ENCODE measurements around the gene ADCY2. TPM values are rescaled to one million over a fixed set of nuclear protein-coding genes. Genes with fewer than 3 reads are reported as not detected.

ADCY2 gene
- total RNA-seq, 1 experiment from 2014 or later, result 17.3 TPM

- Histone ChIP-seq H3K36me3 (replicated peaks; ENCODE audit: control insufficient read depth, insufficient read depth, low read length) (peaks cover 4% of the 10 kb centered on the region), H3K27me3 (ENCODE audit: control insufficient read depth, insufficient read depth, low read length) (no peaks in the 10 kb centered on the region), H3K4me3 (ENCODE audit: insufficient read depth, low read depth, low read length) (no peak overlapping the region)
- DNase-seq, result peak; percentile 44
Measured at GRCh38 chr5:7795306-7795705, 399.4 kb downstream of the ADCY2 start.

- no peak overlapping the region for H3K4me3 ChIP-seq (ENCODE audit: insufficient read depth, low read depth, low read length)
- DNase-seq, result no peak
- peaks cover 20% of the 10 kb centered on the region for H3K36me3 ChIP-seq (replicated peaks; ENCODE audit: control insufficient read depth, insufficient read depth, low read length)
- H3K27me3 ChIP-seq (ENCODE audit: control insufficient read depth, insufficient read depth, low read length), result no peaks in the 10 kb centered on the region
Measured at GRCh38 chr5:7801891-7802614, 406.1 kb downstream of the ADCY2 start.

- Histone ChIP-seq H3K27me3 (ENCODE audit: control insufficient read depth, insufficient read depth, low read length) (no peaks in the 10 kb centered on the region), H3K36me3 (replicated peaks; ENCODE audit: control insufficient read depth, insufficient read depth, low read length) (peaks cover 25% of the 10 kb centered on the region), H3K4me3 (ENCODE audit: insufficient read depth, low read depth, low read length) (no peak overlapping the region)
- DNase-seq, result no peak
Measured at GRCh38 chr5:7802855-7803254, 406.9 kb downstream of the ADCY2 start.

DNA sequence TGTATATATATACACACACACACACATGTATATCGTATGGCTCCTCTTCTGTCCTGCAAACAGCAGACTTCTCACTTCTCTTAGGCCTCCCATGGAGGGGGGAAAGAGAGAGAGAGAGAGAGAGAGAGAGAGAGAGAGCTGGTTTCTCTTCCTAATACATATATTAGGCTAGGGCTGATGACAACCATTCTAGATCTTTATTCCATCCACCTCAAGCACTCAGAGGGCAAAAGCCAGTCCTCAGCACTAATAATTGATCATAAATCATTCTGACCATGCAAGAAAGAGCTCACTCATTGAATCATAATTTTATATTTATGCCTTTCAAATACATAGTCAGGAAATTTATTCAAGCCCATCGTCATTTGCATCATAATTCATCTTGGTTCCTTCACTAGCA is 408.0 kb downstream of the ADCY2 start:
- Histone ChIP-seq H3K4me3 (ENCODE audit: insufficient read depth, low read depth, low read length) (no peak overlapping the region), H3K27me3 (ENCODE audit: control insufficient read depth, insufficient read depth, low read length) (no peaks in the 10 kb centered on the region), H3K36me3 (replicated peaks; ENCODE audit: control insufficient read depth, insufficient read depth, low read length) (peaks cover 30% of the 10 kb centered on the region)
- no peak for DNase-seq

DNA sequence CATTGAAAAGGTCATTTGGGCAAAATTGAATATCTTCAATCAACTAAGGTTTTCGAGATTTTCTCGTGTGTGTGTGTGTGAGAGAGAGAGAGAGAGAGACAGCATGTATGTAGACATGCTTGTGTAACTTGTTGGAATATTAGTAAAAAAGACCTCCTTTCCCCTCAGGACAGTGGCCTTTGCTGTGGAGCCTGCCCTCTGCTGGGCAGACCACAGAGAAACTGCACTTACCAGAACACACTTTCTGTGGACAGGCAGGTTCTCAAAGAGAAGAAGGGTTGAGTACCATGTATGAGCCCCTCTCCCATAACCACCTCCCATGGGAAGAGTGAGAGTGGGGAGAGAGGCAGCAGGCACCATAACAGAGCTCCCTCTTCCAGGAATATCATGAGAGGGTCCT is 409.4 kb downstream of the ADCY2 start:
- H3K36me3 ChIP-seq (replicated peaks; ENCODE audit: control insufficient read depth, insufficient read depth, low read length), result peaks cover 31% of the 10 kb centered on the region
- DNase-seq, result no peak

DNA sequence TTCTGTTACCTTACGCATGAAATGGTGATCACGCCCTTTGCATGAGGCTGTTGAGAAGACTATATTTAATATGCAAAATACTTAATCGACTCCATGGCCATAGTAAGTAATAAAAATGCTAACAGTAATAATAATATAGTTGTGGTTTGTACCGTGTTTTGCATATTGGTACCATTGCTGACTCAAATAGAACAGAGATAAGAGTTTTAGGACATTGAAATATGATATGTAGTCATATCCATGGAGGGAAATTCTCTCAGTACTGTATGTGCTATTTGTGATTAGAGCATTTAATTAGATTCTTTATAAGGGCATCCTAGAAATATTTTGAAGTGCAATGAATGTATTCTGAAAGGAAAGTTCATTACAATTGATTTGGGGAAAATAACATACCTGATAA is 413.1 kb downstream of the ADCY2 start:
- no peak for DNase-seq
- H3K4me3 ChIP-seq (ENCODE audit: insufficient read depth, low read depth, low read length), result no peak overlapping the region
- no peaks in the 10 kb centered on the region for H3K27me3 ChIP-seq (ENCODE audit: control insufficient read depth, insufficient read depth, low read length)
- H3K36me3 ChIP-seq (replicated peaks; ENCODE audit: control insufficient read depth, insufficient read depth, low read length), result peaks cover 22% of the 10 kb centered on the region

More for the DNA sequence above, 409.4 kb downstream of the ADCY2 start:
- no peaks in the 10 kb centered on the region for H3K27me3 ChIP-seq (ENCODE audit: control insufficient read depth, insufficient read depth, low read length)
- no peak overlapping the region for H3K4me3 ChIP-seq (ENCODE audit: insufficient read depth, low read depth, low read length)

DNA sequence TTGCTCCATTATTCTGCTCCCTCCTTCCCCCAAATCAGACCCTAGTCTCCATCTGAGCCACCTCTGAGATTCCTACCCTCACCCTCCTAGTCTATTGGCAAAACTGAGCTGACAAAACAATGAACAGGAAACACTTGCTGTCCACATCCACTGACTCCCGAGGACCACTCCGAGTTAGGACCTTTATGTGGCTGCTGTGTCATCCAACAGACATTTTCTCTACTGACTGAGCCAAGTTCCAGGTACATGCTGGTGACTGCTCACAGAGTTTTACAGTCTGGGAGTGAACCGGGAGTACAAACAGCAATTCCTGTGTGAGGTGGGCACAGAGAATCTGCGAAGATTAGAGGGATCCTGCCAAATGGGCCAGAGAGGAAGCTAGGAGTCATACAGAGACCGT is 415.8 kb downstream of the ADCY2 start:
- no peak for DNase-seq
- H3K4me3 ChIP-seq (ENCODE audit: insufficient read depth, low read depth, low read length), result no peak overlapping the region
- no peaks in the 10 kb centered on the region for H3K27me3 ChIP-seq (ENCODE audit: control insufficient read depth, insufficient read depth, low read length)
- H3K36me3 ChIP-seq (replicated peaks; ENCODE audit: control insufficient read depth, insufficient read depth, low read length), result peaks cover 18% of the 10 kb centered on the region

GRCh38 chr5:7813007-7813406 is 417.1 kb downstream of the ADCY2 start:
- DNase-seq, result no peak
- Histone ChIP-seq H3K4me3 (ENCODE audit: insufficient read depth, low read depth, low read length) (no peak overlapping the region), H3K36me3 (replicated peaks; ENCODE audit: control insufficient read depth, insufficient read depth, low read length) (peaks cover 17% of the 10 kb centered on the region), H3K27me3 (ENCODE audit: control insufficient read depth, insufficient read depth, low read length) (no peaks in the 10 kb centered on the region)

DNA sequence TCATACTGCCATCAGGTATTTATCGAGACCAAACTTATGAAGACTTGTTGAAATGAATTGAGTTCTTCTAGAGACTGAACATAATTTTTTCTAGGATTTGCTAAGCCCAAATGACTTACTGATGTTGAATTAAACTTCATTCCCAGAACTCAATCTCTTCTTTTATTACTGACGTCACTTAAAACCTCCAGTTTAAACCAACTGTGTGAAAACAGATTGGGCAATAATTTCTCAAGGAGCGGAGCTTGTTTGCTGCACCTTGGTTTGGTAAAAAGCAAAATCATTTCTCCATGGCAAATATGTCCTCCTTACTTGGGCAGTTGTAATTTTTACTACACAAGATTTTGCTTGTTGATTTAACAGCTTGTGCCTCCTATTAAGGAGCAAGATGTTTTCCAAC is 417.6 kb downstream of the ADCY2 start:
- no peak for DNase-seq
- no peaks in the 10 kb centered on the region for H3K27me3 ChIP-seq (ENCODE audit: control insufficient read depth, insufficient read depth, low read length)
- peaks cover 12% of the 10 kb centered on the region for H3K36me3 ChIP-seq (replicated peaks; ENCODE audit: control insufficient read depth, insufficient read depth, low read length)
- H3K4me3 ChIP-seq (ENCODE audit: insufficient read depth, low read depth, low read length), result no peak overlapping the region

- H3K27me3 ChIP-seq (ENCODE audit: control insufficient read depth, insufficient read depth, low read length), result no peaks in the 10 kb centered on the region
- H3K36me3 ChIP-seq (replicated peaks; ENCODE audit: control insufficient read depth, insufficient read depth, low read length), result peaks cover 12% of the 10 kb centered on the region
- DNase-seq, result no peak
Measured at GRCh38 chr5:7814816-7815215, 418.9 kb downstream of the ADCY2 start.

DNA sequence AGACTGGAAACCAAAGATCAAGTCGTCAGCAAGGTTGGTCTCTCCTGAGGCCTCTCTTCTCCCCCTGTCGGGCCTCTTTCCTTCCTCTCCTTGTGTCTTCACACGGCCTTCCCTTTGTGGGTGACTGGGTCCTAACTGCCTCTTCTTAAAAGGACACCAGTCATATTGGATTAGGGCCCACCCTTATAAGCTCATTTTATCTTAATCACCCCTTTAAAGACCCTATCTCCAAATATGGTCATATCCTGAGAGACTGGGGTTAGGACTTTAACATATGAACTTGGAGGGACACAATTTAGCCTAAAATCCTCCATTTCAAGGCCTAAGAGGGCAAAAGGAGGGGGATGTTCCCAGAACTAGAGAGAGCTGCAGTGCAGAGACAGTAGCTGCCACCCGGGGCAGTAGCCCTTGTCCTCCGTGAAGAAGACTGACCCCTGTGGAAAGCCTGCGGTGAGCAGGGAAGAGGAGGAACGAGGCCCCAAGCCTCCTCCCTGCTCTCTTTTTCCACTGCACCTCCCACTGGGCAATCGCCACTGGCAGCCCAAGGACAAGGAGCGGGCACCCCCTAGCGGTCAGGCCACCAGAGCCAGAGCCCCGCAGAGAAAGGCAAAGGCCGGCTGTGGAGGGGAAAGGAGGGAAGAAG is 420.1 kb downstream of the ADCY2 start:
- peaks cover 15% of the 10 kb centered on the region for H3K36me3 ChIP-seq (replicated peaks; ENCODE audit: control insufficient read depth, insufficient read depth, low read length)
- H3K27me3 ChIP-seq (ENCODE audit: control insufficient read depth, insufficient read depth, low read length), result no peaks in the 10 kb centered on the region
- peak; percentile 91 for DNase-seq
- no peak overlapping the region for H3K4me3 ChIP-seq (ENCODE audit: insufficient read depth, low read depth, low read length)

More at GRCh38 chr5:7814816-7815215, 418.9 kb downstream of the ADCY2 start:
- no peak overlapping the region for H3K4me3 ChIP-seq (ENCODE audit: insufficient read depth, low read depth, low read length)

- DNase-seq, result peak; percentile 51
- H3K4me3 ChIP-seq (ENCODE audit: insufficient read depth, low read depth, low read length), result no peak overlapping the region
Measured at GRCh38 chr5:7816535-7816901, 420.6 kb downstream of the ADCY2 start.

DNA sequence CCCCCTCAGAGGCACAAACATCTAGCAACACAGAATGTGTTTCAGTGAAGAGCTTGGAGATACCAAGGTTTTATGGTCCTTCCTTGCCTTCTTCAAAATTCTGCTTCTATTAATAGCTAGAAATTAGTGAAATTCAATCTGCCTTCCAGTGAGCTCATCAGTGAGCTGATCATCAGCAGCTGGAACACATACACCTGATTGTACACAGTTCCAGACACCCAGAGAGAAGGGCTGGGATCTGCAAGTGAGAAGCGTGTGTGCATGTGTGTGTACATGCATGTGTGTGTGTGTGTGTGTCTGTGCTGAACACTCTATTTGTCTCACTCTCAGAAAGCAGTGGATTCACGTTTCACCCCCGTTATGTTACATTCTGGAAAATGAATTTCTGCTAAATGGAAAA is 426.5 kb downstream of the ADCY2 start:
- no peak for DNase-seq
- peaks cover 28% of the 10 kb centered on the region for H3K36me3 ChIP-seq (replicated peaks; ENCODE audit: control insufficient read depth, insufficient read depth, low read length)
- H3K4me3 ChIP-seq (ENCODE audit: insufficient read depth, low read depth, low read length), result no peak overlapping the region
- H3K27me3 ChIP-seq (ENCODE audit: control insufficient read depth, insufficient read depth, low read length), result no peaks in the 10 kb centered on the region

More at GRCh38 chr5:7816535-7816901, 420.6 kb downstream of the ADCY2 start:
- no peaks in the 10 kb centered on the region for H3K27me3 ChIP-seq (ENCODE audit: control insufficient read depth, insufficient read depth, low read length)
- H3K36me3 ChIP-seq (replicated peaks; ENCODE audit: control insufficient read depth, insufficient read depth, low read length), result peaks cover 17% of the 10 kb centered on the region

GRCh38 chr5:7823594-7823993 is 427.7 kb downstream of the ADCY2 start:
- DNase-seq, result no peak
- peaks cover 25% of the 10 kb centered on the region for H3K36me3 ChIP-seq (replicated peaks; ENCODE audit: control insufficient read depth, insufficient read depth, low read length)
- H3K4me3 ChIP-seq (ENCODE audit: insufficient read depth, low read depth, low read length), result no peak overlapping the region
- no peaks in the 10 kb centered on the region for H3K27me3 ChIP-seq (ENCODE audit: control insufficient read depth, insufficient read depth, low read length)

DNA sequence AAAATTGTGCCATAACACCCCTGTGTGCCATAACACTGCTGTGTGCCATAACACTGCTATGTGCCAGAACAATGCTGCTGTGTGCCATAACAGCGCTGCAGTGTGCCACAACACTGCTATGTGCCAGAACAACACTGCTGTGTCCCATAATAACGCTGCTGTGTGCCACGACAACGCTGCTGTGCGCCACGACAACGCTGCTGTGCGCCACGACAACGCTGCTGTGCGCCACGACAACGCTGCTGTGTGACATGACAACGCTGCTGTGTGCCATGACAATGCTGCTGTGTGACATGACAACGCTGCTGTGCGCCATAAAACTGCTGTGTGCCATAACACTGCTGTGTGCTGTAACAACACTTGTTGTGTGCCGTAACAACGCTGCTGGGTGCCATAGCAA is 429.1 kb downstream of the ADCY2 start:
- DNase-seq, result no peak
- Histone ChIP-seq H3K36me3 (replicated peaks; ENCODE audit: control insufficient read depth, insufficient read depth, low read length) (peaks cover 24% of the 10 kb centered on the region), H3K27me3 (ENCODE audit: control insufficient read depth, insufficient read depth, low read length) (no peaks in the 10 kb centered on the region), H3K4me3 (ENCODE audit: insufficient read depth, low read depth, low read length) (no peak overlapping the region)
